ENCODE results near the gene ALX4.

Gene ALX4

DNA sequence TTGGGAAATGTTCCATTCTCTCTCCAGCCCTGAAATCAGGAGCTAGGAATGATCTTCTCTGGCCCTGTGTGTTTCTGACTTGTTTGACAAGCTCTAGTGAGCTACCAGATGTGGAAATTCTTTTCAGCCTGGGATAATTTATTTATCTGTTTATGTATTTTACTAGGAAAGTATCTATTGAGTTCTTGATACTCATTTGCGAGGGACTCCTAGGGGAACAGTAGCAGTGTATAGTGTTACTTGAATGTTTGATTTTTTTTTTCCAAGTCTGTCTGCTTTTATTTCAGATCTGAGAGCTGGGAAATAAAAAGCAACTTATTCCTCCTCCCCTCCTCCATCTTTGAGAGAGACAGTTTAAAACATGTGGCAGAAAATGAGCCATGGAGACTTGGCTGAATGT, 92.5 kb downstream of the ALX4 start:
- no peak for DNase-seq (ENCODE audit: extremely low read depth in 1 of 2, low read depth in 1 of 2)

DNA sequence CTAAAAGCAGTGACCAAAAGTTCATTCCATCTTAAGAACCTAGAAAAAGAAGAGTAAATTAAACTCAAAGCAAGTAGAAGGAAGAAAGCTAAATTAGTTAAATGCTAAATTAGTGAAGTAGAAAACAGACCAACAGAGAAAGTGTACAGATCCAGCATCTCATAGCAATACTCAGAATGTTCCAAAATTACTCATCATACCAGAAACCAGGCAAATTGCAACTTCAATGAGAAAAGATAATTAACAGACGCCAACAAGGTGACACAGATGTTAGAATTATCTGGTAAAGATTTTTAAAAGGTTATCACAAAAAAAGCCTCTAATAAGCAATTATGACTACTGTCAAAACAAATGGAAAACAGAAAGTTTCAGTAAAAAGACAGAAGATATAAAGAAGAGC, 96.8 kb downstream of the ALX4 start:
- no peak for DNase-seq (ENCODE audit: extremely low read depth in 1 of 2, low read depth in 1 of 2)

DNA sequence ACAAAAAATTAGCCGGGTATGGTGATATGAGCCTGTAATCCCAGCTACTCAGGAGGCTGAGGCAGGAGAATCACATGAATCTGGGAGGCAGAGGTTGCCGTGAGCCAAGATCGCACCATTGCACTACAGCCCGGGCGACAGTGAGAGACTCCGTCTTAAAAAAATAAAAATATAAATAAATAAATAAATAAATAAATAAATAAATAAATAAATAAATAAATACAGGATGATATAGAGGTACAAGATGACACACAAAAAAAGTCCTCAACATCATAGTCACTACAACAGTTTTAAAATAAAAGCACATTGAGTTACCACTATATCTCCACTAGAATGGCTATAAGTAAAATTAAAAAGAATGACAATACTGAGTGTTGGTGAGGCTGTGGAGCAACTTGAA, 97.8 kb downstream of the ALX4 start:
- no peak for DNase-seq (ENCODE audit: extremely low read depth in 1 of 2, low read depth in 1 of 2)
